Neural progenitor cell (in vitro differentiated cells): ENCODE measurements around the gene RAPGEF4.

Experiments used
- EZH2 ChIP-seq: fragments of 200-600 bp; sonication (generic); IDR thresholded peaks from 2 replicates; pipeline ENCODE4 v1.6.1; 2017; ENCODE audit warnings: antibody characterized with exemption, mild to moderate bottlenecking, moderate library complexity
- EZH2phosphoT487 ChIP-seq: fragments of 200-600 bp; sonication (generic); IDR thresholded peaks from 2 replicates; pipeline ENCODE4 v1.6.1; 2017; ENCODE audit warnings: antibody characterized with exemption
- TF ChIP-seq, protein P1 (sequence below): fragments of 200-600 bp; sonication (generic); IDR thresholded peaks from 2 replicates; pipeline ENCODE4 v1.5.1; 2017; ENCODE audit warnings: antibody characterized with exemption, mild to moderate bottlenecking

DNA sequence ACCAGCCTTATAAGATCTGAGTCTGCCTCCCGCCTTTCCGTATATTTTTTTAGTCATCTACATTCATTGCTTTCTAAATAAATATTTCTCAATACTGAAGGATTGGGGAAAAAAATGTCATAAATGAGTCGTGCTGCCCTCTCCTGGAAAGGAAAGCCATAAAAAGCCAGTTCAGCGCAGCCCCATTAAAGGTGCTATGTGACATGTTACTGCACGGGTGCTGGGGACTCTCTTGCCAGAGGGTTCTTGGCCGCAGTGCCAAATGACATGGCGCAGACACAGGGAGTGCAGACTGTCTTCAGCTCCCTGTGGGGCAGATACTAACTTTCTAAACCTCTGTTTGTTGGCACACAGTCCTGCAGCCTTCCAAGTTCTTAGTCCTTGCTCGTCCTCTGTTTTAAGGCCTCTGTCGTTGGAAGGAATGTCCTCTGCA lies 286.3 kb downstream of the RAPGEF4 start:
- no peak for TF ChIP-seq EZH2phosphoT487
- TF ChIP-seq, protein P1, sequence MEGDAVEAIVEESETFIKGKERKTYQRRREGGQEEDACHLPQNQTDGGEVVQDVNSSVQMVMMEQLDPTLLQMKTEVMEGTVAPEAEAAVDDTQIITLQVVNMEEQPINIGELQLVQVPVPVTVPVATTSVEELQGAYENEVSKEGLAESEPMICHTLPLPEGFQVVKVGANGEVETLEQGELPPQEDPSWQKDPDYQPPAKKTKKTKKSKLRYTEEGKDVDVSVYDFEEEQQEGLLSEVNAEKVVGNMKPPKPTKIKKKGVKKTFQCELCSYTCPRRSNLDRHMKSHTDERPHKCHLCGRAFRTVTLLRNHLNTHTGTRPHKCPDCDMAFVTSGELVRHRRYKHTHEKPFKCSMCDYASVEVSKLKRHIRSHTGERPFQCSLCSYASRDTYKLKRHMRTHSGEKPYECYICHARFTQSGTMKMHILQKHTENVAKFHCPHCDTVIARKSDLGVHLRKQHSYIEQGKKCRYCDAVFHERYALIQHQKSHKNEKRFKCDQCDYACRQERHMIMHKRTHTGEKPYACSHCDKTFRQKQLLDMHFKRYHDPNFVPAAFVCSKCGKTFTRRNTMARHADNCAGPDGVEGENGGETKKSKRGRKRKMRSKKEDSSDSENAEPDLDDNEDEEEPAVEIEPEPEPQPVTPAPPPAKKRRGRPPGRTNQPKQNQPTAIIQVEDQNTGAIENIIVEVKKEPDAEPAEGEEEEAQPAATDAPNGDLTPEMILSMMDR, result peak; percentile 34
- no peak for TF ChIP-seq EZH2
